Measurements from ENCODE around the gene CIAO1. TPM values are rescaled to one million over a fixed set of nuclear protein-coding genes. Genes with fewer than 3 reads are reported as not detected.
A peak's percentile ranks its signal among the peaks of the same experiment; 100 is the strongest.

CIAO1 gene
- total and polyA plus RNA-seq, 2 of the 13 experiments (the other 11 are each of a cell fraction or from before 2014, with no cell fraction given), result 99.3 to 120 TPM

DNA sequence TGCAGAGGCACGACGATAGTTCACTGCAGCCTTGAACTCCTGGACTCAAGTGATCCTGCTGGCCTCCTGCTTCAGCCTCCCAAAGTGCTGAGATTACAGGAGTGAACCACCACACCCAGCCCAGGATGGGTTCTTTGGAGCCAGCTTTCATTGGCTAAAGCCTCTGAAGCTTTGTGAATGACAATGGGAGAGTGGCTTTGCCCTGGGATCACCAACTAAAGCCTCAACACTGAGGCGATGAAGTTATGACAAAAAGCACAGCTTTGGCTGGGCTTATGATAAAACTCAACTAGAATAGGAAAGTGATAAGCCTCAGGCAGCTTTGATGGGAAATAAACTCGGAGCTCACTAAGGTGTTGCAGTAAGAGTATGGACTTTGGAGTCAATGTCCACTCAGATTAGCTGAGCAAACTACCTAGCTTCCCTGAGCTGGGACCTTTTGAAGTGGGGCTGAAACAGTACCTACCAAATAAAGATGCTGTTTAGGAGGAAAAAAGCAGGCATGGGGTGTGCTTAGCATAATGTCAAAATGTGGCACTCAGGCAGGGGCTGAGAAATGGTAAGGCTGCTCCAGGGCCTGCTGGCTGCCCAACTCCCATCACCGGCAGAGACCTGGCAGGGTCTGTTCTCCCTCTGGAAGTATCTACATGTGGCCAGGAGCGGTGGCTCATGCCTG, 4.6 kb upstream of the CIAO1 start (continued):
- TF ChIP-seq ZC3H13 (CRISPR knock-in tag; IDR thresholded peaks at IDR 0.05), result no peak
- TF ChIP-seq HNRNPLL (IDR thresholded peaks at IDR 0.05; ENCODE audit: low read depth, low read length, poor library complexity, severe bottlenecking), result no peak
- TF ChIP-seq SMARCC2 (IDR thresholded peaks at IDR 0.05), result no peak
- TF ChIP-seq, protein P1, sequence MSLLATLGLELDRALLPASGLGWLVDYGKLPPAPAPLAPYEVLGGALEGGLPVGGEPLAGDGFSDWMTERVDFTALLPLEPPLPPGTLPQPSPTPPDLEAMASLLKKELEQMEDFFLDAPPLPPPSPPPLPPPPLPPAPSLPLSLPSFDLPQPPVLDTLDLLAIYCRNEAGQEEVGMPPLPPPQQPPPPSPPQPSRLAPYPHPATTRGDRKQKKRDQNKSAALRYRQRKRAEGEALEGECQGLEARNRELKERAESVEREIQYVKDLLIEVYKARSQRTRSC (CRISPR knock-in tag; IDR thresholded peaks at IDR 0.05; ENCODE audit: low read depth), result no peak; the same call in 1 of the 2 replicates
- no peak; the same call in 1 of the 2 replicates for TF ChIP-seq SP4 (CRISPR knock-in tag; IDR thresholded peaks at IDR 0.05)
- no peak for TF ChIP-seq ZNF720 (CRISPR knock-in tag; IDR thresholded peaks at IDR 0.05)
- TF ChIP-seq CHD4 (IDR thresholded peaks at IDR 0.05; ENCODE audit: borderline replicate concordance, low read length), result no peak
- TF ChIP-seq SOX5 (CRISPR knock-in tag; IDR thresholded peaks at IDR 0.05; ENCODE audit: borderline replicate concordance), result peak; percentile 47; the same call in 1 of the 2 replicates
- no peak for TF ChIP-seq U2AF2 (IDR thresholded peaks at IDR 0.05; ENCODE audit: low read depth, low read length)
- no peak for TF ChIP-seq ZZZ3 (CRISPR knock-in tag; IDR thresholded peaks at IDR 0.05; ENCODE audit: borderline replicate concordance)
- TF ChIP-seq ZNF572 (CRISPR knock-in tag; IDR thresholded peaks at IDR 0.05), result no peak
- TF ChIP-seq, protein P2, sequence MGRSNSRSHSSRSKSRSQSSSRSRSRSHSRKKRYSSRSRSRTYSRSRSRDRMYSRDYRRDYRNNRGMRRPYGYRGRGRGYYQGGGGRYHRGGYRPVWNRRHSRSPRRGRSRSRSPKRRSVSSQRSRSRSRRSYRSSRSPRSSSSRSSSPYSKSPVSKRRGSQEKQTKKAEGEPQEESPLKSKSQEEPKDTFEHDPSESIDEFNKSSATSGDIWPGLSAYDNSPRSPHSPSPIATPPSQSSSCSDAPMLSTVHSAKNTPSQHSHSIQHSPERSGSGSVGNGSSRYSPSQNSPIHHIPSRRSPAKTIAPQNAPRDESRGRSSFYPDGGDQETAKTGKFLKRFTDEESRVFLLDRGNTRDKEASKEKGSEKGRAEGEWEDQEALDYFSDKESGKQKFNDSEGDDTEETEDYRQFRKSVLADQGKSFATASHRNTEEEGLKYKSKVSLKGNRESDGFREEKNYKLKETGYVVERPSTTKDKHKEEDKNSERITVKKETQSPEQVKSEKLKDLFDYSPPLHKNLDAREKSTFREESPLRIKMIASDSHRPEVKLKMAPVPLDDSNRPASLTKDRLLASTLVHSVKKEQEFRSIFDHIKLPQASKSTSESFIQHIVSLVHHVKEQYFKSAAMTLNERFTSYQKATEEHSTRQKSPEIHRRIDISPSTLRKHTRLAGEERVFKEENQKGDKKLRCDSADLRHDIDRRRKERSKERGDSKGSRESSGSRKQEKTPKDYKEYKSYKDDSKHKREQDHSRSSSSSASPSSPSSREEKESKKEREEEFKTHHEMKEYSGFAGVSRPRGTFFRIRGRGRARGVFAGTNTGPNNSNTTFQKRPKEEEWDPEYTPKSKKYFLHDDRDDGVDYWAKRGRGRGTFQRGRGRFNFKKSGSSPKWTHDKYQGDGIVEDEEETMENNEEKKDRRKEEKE (IDR thresholded peaks at IDR 0.05), result no peak
- TF ChIP-seq, protein P3, sequence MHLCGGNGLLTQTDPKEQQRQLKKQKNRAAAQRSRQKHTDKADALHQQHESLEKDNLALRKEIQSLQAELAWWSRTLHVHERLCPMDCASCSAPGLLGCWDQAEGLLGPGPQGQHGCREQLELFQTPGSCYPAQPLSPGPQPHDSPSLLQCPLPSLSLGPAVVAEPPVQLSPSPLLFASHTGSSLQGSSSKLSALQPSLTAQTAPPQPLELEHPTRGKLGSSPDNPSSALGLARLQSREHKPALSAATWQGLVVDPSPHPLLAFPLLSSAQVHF (CRISPR knock-in tag; IDR thresholded peaks at IDR 0.05), result no peak
- TF ChIP-seq HOXD1 (CRISPR knock-in tag; IDR thresholded peaks at IDR 0.05), result no peak; the same call in none of the 2 replicates
- TF ChIP-seq, protein P4, sequence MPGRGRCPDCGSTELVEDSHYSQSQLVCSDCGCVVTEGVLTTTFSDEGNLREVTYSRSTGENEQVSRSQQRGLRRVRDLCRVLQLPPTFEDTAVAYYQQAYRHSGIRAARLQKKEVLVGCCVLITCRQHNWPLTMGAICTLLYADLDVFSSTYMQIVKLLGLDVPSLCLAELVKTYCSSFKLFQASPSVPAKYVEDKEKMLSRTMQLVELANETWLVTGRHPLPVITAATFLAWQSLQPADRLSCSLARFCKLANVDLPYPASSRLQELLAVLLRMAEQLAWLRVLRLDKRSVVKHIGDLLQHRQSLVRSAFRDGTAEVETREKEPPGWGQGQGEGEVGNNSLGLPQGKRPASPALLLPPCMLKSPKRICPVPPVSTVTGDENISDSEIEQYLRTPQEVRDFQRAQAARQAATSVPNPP (CRISPR knock-in tag; IDR thresholded peaks at IDR 0.05), result peak; percentile 32; the same call in 1 of the 2 replicates
- TF ChIP-seq, protein P5, sequence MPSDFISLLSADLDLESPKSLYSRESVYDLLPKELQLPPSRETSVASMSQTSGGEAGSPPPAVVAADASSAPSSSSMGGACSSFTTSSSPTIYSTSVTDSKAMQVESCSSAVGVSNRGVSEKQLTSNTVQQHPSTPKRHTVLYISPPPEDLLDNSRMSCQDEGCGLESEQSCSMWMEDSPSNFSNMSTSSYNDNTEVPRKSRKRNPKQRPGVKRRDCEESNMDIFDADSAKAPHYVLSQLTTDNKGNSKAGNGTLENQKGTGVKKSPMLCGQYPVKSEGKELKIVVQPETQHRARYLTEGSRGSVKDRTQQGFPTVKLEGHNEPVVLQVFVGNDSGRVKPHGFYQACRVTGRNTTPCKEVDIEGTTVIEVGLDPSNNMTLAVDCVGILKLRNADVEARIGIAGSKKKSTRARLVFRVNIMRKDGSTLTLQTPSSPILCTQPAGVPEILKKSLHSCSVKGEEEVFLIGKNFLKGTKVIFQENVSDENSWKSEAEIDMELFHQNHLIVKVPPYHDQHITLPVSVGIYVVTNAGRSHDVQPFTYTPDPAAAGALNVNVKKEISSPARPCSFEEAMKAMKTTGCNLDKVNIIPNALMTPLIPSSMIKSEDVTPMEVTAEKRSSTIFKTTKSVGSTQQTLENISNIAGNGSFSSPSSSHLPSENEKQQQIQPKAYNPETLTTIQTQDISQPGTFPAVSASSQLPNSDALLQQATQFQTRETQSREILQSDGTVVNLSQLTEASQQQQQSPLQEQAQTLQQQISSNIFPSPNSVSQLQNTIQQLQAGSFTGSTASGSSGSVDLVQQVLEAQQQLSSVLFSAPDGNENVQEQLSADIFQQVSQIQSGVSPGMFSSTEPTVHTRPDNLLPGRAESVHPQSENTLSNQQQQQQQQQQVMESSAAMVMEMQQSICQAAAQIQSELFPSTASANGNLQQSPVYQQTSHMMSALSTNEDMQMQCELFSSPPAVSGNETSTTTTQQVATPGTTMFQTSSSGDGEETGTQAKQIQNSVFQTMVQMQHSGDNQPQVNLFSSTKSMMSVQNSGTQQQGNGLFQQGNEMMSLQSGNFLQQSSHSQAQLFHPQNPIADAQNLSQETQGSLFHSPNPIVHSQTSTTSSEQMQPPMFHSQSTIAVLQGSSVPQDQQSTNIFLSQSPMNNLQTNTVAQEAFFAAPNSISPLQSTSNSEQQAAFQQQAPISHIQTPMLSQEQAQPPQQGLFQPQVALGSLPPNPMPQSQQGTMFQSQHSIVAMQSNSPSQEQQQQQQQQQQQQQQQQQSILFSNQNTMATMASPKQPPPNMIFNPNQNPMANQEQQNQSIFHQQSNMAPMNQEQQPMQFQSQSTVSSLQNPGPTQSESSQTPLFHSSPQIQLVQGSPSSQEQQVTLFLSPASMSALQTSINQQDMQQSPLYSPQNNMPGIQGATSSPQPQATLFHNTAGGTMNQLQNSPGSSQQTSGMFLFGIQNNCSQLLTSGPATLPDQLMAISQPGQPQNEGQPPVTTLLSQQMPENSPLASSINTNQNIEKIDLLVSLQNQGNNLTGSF (CRISPR knock-in tag; IDR thresholded peaks at IDR 0.05), result no peak
- TF ChIP-seq ZNF605 (CRISPR knock-in tag; IDR thresholded peaks at IDR 0.05), result 0 out of 2 replicates have a peak, but pooled peaks have one; percentile 4
- TF ChIP-seq KDM5A (IDR thresholded peaks at IDR 0.05; ENCODE audit: borderline replicate concordance, low read length), result no peak

All from HepG2 (cell line).